Upper lobe of right lung (tissue), 1 donor: ENCODE results near the gene MAN1B1. TPM values are rescaled to one million over a fixed set of nuclear protein-coding genes. Genes with fewer than 3 reads are reported as not detected.

Experiments
- ATAC-seq: fragments of 200-7000 bp; cut with Tn5 transposase; one replicate; pipeline ENCODE4 v1.9.1; 2020; ENCODE audit warnings: mild to moderate bottlenecking, moderate library complexity
- DNase-seq: peaks from one replicate; pipeline ENCODE4 v3.0.0-alpha.2; 2020
- H3K27ac ChIP-seq: fragments of 200-600 bp; one replicate; pipeline ENCODE4 v1.8.0; 2022
- H3K27me3 ChIP-seq: fragments of 200-600 bp; one replicate; pipeline ENCODE4 v1.8.0; 2022; ENCODE audit warnings: mild to moderate bottlenecking
- H3K36me3 ChIP-seq: fragments of 200-600 bp; one replicate; pipeline ENCODE4 v1.8.0; 2022
- H3K4me1 ChIP-seq: fragments of 200-600 bp; one replicate; pipeline ENCODE4 v1.8.0; 2022
- H3K4me3 ChIP-seq: fragments of 200-600 bp; one replicate; pipeline ENCODE4 v1.8.0; 2022; ENCODE audit warnings: mild to moderate bottlenecking
- H3K9me3 ChIP-seq: fragments of 200-600 bp; one replicate; pipeline ENCODE4 v1.8.0; 2022
- intact Hi-C: fragments of 100-400 bp; cut with DNase I; formaldehyde crosslinking; loops from one replicate; pipeline ENCODE4 v1.11.0; 2022
- total RNA-seq: library from RNA; stranded (reverse); fragmentation: NEBNext Ultra II Directional; extraction: Animal tissue kit (Norgen Biotek cat#: 25700); gene quantifications from one replicate; pipeline ENCODE4 v1.2.1, GENCODE V29; 2021
- TF ChIP-seq, protein P1 (sequence below): fragments of 200-600 bp; IDR thresholded peaks from one replicate; pipeline ENCODE4 v1.8.0; 2022; ENCODE audit warnings: antibody characterized with exemption
- donor health status: DM: no; HTN: yes; CAD: no; lungs with severe emphysema.

The MAN1B1 gene
- total RNA-seq, 1 donor from 2014 or later: 39.4 TPM

DNA sequence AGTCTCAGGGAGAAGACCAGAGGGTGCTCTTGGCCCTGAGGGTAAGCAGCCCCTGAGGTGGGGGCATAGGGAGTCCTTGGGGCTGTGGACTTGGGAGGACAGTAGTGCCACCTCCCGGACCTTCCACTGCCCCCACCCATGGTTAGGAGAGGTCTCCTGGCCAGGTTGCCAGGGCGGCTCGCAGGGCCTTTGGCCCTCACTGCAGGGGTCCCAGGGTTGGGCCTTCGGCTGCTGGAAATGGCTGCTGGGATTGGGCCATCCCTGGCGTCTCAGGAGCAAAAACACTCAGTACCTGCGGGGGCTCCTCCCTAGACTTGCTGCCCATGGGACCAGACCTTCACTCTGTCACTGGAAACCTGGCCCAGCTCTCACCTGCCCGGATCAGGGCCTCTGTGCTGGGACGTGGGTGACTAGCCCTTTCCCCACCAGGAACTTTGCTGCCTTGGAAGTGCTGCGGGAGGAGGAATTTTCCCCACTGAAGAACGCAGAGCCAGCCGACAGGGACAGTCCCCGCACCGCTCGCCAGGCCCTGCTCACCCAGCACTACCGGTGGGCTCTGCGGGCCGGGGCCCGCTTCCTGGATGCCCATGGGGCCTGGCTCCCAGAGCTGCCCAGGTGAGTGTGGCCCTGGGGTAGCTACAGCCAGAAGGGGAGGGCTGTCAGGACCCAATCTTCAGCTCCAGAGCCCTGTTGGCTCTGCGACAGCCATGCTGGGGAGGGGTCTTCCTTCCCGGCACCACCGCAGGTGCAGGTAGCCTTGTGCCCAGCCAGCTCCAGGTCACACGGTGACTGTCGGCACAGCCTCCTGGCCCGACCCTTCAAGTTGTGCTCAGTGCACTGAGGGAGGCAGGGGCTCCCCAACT, 6.3 kb upstream of the MAN1B1 start:
- Histone ChIP-seq H3K4me1 (peaks cover 16% of the 10 kb centered on the region), H3K9me3 (no peaks in the 10 kb centered on the region), H3K4me3 (no peak overlapping the region), H3K36me3 (peaks cover 44% of the 10 kb centered on the region), H3K27ac (no peak overlapping the region), H3K27me3 (no peaks in the 10 kb centered on the region)
- ATAC-seq: no peak
- DNase-seq: no peak
- TF ChIP-seq, protein P1, sequence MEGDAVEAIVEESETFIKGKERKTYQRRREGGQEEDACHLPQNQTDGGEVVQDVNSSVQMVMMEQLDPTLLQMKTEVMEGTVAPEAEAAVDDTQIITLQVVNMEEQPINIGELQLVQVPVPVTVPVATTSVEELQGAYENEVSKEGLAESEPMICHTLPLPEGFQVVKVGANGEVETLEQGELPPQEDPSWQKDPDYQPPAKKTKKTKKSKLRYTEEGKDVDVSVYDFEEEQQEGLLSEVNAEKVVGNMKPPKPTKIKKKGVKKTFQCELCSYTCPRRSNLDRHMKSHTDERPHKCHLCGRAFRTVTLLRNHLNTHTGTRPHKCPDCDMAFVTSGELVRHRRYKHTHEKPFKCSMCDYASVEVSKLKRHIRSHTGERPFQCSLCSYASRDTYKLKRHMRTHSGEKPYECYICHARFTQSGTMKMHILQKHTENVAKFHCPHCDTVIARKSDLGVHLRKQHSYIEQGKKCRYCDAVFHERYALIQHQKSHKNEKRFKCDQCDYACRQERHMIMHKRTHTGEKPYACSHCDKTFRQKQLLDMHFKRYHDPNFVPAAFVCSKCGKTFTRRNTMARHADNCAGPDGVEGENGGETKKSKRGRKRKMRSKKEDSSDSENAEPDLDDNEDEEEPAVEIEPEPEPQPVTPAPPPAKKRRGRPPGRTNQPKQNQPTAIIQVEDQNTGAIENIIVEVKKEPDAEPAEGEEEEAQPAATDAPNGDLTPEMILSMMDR: no peak
- intact Hi-C loops: no loop called here

DNA sequence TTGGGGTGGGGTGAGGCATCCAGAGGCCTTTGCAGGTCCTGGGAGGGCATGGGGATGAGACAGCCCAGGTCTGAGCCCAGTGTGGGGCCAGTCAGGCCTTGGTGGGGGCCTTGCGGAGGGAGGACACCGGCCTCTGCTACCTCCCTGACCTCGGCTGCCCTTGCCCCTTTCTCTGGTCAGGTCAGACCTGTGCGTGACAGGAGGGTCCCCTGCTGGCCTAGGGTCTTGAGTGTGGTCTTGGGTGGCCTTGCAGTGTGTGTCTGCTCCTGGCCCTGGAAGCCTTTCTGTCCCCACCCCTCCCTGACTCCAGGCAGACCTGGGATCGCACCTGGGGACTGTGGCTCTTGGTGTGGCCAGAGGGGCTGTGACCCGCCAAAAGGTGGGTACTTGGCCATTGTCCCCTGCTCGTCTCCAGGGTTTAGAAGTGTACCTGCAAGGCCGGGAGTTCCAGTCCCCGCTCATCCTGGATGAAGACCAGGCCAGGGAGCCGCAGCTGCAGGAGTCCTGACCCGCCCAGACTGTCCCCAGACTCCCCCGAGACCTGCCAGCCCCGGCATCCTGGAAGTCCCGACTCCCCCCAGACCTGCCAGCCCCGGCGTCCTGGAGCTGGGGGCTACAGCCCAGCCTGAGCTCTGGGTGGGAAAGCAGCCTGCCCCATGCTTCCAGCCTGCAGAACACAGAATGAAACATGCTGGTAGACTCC, 4.4 kb upstream of the MAN1B1 start:
- intact Hi-C loops: no loop called here
- no peak overlapping the region for H3K27ac ChIP-seq
- TF ChIP-seq, protein P1: no peak
- no peaks in the 10 kb centered on the region for H3K9me3 ChIP-seq
- H3K4me3 ChIP-seq: no peak overlapping the region
- peaks cover 18% of the 10 kb centered on the region for H3K4me1 ChIP-seq
- ATAC-seq (no peak), DNase-seq (peak; percentile 62)
- peaks cover 44% of the 10 kb centered on the region for H3K36me3 ChIP-seq
- H3K27me3 ChIP-seq: no peaks in the 10 kb centered on the region

GRCh38 chr9:137082925-137083290, 3.9 kb upstream of the MAN1B1 start:
- intact Hi-C loops: no loop called here
- ATAC-seq: no peak
- peaks cover 23% of the 10 kb centered on the region for H3K4me1 ChIP-seq
- DNase-seq: no peak
- H3K9me3 ChIP-seq: no peaks in the 10 kb centered on the region
- H3K4me3 ChIP-seq: no peak overlapping the region
- H3K36me3 ChIP-seq: peaks cover 44% of the 10 kb centered on the region
- no peaks in the 10 kb centered on the region for H3K27me3 ChIP-seq
- no peak overlapping the region for H3K27ac ChIP-seq
- TF ChIP-seq, protein P1: no peak

DNA sequence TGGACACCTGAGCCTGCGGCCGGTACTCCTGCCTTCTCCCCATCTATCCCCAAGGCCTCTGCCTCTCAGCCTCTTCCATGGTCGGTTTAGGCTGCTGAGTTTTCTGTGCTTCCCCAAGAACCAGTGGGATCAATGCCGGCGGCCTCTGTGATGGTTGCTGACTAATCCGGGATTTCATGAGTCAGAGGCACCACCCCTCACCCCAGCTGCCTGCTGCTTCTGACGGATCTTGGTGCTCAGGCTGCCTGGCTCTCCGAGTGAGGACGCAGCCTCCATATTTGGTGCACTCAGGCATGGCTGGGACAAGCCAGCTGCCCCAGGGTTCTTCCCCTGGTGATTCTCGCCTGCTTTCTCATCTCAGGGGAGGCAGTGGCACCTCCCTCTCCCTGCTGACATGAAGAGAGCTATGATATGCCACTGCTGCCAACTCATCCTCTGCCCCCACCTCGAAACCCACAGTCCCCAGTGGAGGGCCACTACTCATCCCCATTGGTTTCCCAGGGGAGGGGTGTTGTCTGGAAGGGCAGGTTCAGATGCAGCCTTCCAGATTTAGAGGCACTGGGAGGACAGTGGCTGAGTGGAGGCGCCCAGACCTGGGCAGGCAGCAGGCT, 3.3 kb upstream of the MAN1B1 start:
- Histone ChIP-seq H3K27me3 (no peaks in the 10 kb centered on the region), H3K4me3 (no peak overlapping the region), H3K4me1 (peaks cover 22% of the 10 kb centered on the region), H3K27ac (no peak overlapping the region), H3K9me3 (no peaks in the 10 kb centered on the region), H3K36me3 (peaks cover 44% of the 10 kb centered on the region)
- intact Hi-C loops: no loop called here
- ATAC-seq (no peak), DNase-seq (peak; percentile 61)
- TF ChIP-seq, protein P1: no peak

- H3K27me3 ChIP-seq: no peaks in the 10 kb centered on the region
- peaks cover 17% of the 10 kb centered on the region for H3K4me1 ChIP-seq
- no peak overlapping the region for H3K4me3 ChIP-seq
- intact Hi-C loops: no loop called here
- ATAC-seq (no peak), DNase-seq (no peak)
- no peak overlapping the region for H3K27ac ChIP-seq
- H3K9me3 ChIP-seq: no peaks in the 10 kb centered on the region
- TF ChIP-seq, protein P1: no peak
- H3K36me3 ChIP-seq: peaks cover 40% of the 10 kb centered on the region
Measured at GRCh38 chr9:137084526-137084925, 2.3 kb upstream of the MAN1B1 start.
